HEK293 (cell line): ENCODE results near the gene LPCAT1.
A peak's percentile ranks its signal among the peaks of the same experiment; 100 is the strongest.

ENCODE experiments used
- CTCF ChIA-PET: fragments of 350-600 bp; formaldehyde crosslinking; extraction: SDS; loops from one replicate; lab custom pipeline; 2021; ENCODE audit warnings: antibody characterized with exemption; lab: Yijun Ruan, JAX
- POLR2A ChIA-PET: fragments of 300-600 bp; formaldehyde crosslinking; extraction: SDS; loops from one replicate; lab custom pipeline; 2020; ENCODE audit warnings: antibody characterized with exemption, inconsistent platforms; lab: Yijun Ruan, JAX
- H3K27ac ChIP-seq: fragments of 200-500 bp; sonication (Bioruptor generic); 2 replicates; pipeline ENCODE4 v1.5.1; 2014; ENCODE audit warnings: low read depth, low read length, control low read depth, inconsistent platforms; ENCODE audit errors: extremely low read depth
- H3K36me3 ChIP-seq, 2 experiments: fragments of 200-500 bp in 1 of 2; sonication (Bioruptor generic) in 1 of 2; 1 replicate in 1 of 2; 2 replicates in 1 of 2; pipeline ENCODE4 v1.5.1; 2014 to 2017; ENCODE audit warnings: inconsistent platforms in 2 of 2, low read length in 2 of 2; ENCODE audit not compliant: control insufficient read depth in 2 of 2, insufficient read depth in 1 of 2
- H3K4me1 ChIP-seq: fragments of 200-500 bp; sonication (Bioruptor generic); 2 replicates; pipeline ENCODE4 v1.5.1; 2014; ENCODE audit warnings: mild to moderate bottlenecking, low read length, inconsistent platforms; ENCODE audit not compliant: control insufficient read depth, insufficient read depth
- H3K4me3 ChIP-seq: 2 replicates; pipeline ENCODE4 v1.5.1; 2011; ENCODE audit warnings: low read depth, mild to moderate bottlenecking, control low read depth, low read length, moderate library complexity
- H3K9me3 ChIP-seq: fragments of 200-500 bp; sonication (Bioruptor generic); 2 replicates; pipeline ENCODE4 v1.5.1; 2014; ENCODE audit warnings: low read depth, low read length, inconsistent platforms; ENCODE audit not compliant: control insufficient read depth, insufficient read depth
- GLI2 ChIP-seq: fragments of 450-650 bp; formaldehyde crosslinking; IDR thresholded peaks from 2 replicates; pipeline ENCODE4; 2017; ENCODE audit warnings: missing biosample characterization, missing genetic modification characterization, low read depth, borderline replicate concordance
- GLIS1 ChIP-seq: fragments of 450-650 bp; formaldehyde crosslinking; IDR thresholded peaks from 2 replicates; pipeline ENCODE4 v1.5.1; 2016; ENCODE audit warnings: missing biosample characterization, missing genetic modification characterization
- HOXA7 ChIP-seq: sonication (generic); formaldehyde crosslinking; IDR thresholded peaks from 2 replicates; pipeline ENCODE4 v1.8.1; 2022; ENCODE audit warnings: missing genetic modification reagents, borderline replicate concordance
- HOXD13 ChIP-seq: sonication (generic); formaldehyde crosslinking; IDR thresholded peaks from 2 replicates; pipeline ENCODE4 v1.8.0; 2022; ENCODE audit warnings: missing genetic modification reagents, borderline replicate concordance
- IKZF3 ChIP-seq: fragments of 450-650 bp; IDR thresholded peaks from 2 replicates; pipeline ENCODE4 v1.5.0; 2018; ENCODE audit warnings: missing biosample characterization, mild to moderate bottlenecking, missing genetic modification characterization, moderate library complexity
- KLF10 ChIP-seq: fragments of 450-650 bp; IDR thresholded peaks from 2 replicates; pipeline ENCODE4 v1.5.1; 2018; ENCODE audit warnings: missing biosample characterization, mild to moderate bottlenecking, missing genetic modification characterization
- PRDM1 ChIP-seq: fragments of 450-650 bp; formaldehyde crosslinking; IDR thresholded peaks from 2 replicates; pipeline ENCODE4; 2016; ENCODE audit warnings: missing biosample characterization, missing genetic modification characterization
- ZBTB17 ChIP-seq: fragments of 450-650 bp; formaldehyde crosslinking; IDR thresholded peaks from 2 replicates; pipeline ENCODE4 v1.5.1; 2016; ENCODE audit warnings: missing biosample characterization, missing genetic modification characterization
- ZIC2 ChIP-seq: fragments of 450-650 bp; formaldehyde crosslinking; IDR thresholded peaks from 2 replicates; pipeline ENCODE4 v1.5.1; 2016; ENCODE audit warnings: missing biosample characterization, missing genetic modification characterization
- ZNF366 ChIP-seq: fragments of 450-650 bp; formaldehyde crosslinking; conservative IDR thresholded peaks from 2 replicates; pipeline ENCODE4 v1.5.1; 2016; ENCODE audit warnings: missing biosample characterization, missing genetic modification characterization
- ZNF394 ChIP-seq: fragments of 450-650 bp; formaldehyde crosslinking; IDR thresholded peaks from 2 replicates; pipeline ENCODE4 v1.5.1; 2016; ENCODE audit warnings: missing biosample characterization, missing genetic modification characterization, mild to moderate bottlenecking, moderate library complexity, borderline replicate concordance
- ZNF501 ChIP-seq: fragments of 450-650 bp; formaldehyde crosslinking; IDR thresholded peaks from 2 replicates; pipeline ENCODE4 v1.5.1; 2016; ENCODE audit warnings: missing biosample characterization, missing genetic modification characterization
- ZNF658 ChIP-seq: fragments of 450-650 bp; formaldehyde crosslinking; IDR thresholded peaks from 2 replicates; pipeline ENCODE4; 2016; ENCODE audit warnings: missing biosample characterization, missing genetic modification characterization
- ZNF837 ChIP-seq: fragments of 450-650 bp; formaldehyde crosslinking; IDR thresholded peaks from 2 replicates; pipeline ENCODE4 v1.5.1; 2016; ENCODE audit warnings: missing biosample characterization, missing genetic modification characterization
- TF ChIP-seq, protein P1 (sequence below): fragments of 450-650 bp; formaldehyde crosslinking; IDR thresholded peaks from 2 replicates; pipeline ENCODE4 v1.5.1; 2016; ENCODE audit warnings: missing biosample characterization, missing genetic modification characterization
- TF ChIP-seq, protein P2 (sequence below): sonication (generic); formaldehyde crosslinking; IDR thresholded peaks from 2 replicates; pipeline ENCODE4 v1.8.1; 2022; ENCODE audit warnings: mild to moderate bottlenecking, moderate library complexity, missing genetic modification reagents
- TF ChIP-seq, protein P3 (sequence below): fragments of 450-650 bp; formaldehyde crosslinking; IDR thresholded peaks from 2 replicates; pipeline ENCODE4 v1.5.1; 2017; ENCODE audit warnings: missing biosample characterization, missing genetic modification characterization

Gene LPCAT1

DNA sequence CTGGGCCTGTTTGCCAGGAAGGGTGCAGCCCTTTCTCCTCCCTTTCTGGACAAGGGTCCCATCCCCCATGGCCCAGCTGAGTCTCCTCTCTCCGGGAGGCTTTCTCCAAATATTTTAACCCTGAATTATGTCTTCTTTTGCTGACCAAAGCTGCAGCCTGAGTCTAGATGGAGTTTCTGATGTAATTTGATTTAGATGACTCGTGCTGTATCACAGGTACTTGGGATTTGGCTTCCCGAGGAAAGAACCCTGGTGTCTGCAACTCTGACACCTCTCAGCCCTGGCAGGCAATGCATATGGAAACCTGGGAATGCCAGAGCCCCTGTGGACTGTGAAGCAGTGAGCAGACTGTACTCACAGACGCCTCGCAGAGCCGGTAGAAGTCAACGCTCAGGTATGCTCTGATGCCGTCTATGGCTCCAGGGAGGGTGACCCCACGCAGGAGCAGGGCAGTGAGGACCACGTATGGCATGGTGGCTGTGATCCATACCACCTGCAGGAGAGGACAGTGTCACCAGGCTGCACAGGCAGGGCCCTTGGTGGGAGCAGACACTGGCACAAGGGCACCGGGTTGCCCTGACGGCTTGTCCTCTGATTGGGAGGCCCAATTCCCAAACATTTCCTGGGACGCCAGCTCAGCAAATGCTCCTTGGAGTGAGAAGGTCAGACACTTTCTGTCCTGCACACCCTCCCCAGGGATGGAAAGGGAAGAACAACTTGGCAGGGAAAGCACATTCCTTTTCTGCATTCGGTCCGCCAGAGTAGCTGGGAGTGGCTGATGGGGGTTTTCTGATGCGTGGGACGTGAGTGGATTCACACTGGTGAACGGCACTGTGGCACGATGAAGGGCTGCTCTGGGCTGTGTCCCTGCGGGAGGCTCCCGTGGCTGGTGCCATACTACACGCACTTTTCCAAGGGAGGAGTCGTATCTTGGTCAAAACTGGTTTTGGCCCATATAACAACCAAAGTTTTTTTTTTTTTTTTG, 103.3 kb downstream of the LPCAT1 start:
- no peak overlapping the region for H3K27ac ChIP-seq
- ChIA-PET POLR2A (interaction anchor here (0.6 kb wide), 1 partner anchor 40 kb away, joined by 4 read pairs; no protein-coding TSS in a partner anchor), CTCF (no interaction called here)
- no peaks in the 10 kb centered on the region for H3K36me3 ChIP-seq
- H3K4me1 ChIP-seq: no peaks in the 10 kb centered on the region
- H3K4me3 ChIP-seq: no peak overlapping the region
- no peaks in the 10 kb centered on the region for H3K9me3 ChIP-seq
- TF ChIP-seq KLF10 (tag by site-specific recombination) (no peak), HOXA7 (CRISPR knock-in tag) (no peak), ZNF394 (tag by site-specific recombination) (no peak), ZIC2 (tag by site-specific recombination) (no peak), IKZF3 (tag by site-specific recombination) (no peak), ZNF658 (tag by site-specific recombination) (no peak), GLI2 (tag by site-specific recombination) (no peak), HOXD13 (no peak)
- TF ChIP-seq, protein P1, sequence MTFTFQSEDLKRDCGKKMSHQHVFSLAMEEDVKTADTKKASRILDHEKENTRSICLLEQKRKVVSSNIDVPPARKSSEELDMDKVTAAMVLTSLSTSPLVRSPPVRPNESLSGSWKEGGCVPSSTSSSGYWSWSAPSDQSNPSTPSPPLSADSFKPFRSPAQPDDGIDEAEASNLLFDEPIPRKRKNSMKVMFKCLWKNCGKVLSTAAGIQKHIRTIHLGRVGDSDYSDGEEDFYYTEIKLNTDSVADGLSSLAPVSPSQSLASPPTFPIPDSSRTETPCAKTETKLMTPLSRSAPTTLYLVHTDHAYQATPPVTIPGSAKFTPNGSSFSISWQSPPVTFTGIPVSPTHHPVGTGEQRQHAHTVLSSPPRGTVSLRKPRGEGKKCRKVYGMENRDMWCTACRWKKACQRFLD: no peak
- TF ChIP-seq, protein P2, sequence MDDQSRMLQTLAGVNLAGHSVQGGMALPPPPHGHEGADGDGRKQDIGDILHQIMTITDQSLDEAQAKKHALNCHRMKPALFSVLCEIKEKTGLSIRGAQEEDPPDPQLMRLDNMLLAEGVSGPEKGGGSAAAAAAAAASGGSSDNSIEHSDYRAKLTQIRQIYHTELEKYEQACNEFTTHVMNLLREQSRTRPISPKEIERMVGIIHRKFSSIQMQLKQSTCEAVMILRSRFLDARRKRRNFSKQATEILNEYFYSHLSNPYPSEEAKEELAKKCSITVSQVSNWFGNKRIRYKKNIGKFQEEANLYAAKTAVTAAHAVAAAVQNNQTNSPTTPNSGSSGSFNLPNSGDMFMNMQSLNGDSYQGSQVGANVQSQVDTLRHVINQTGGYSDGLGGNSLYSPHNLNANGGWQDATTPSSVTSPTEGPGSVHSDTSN (CRISPR knock-in tag): no peak
- TF ChIP-seq, protein P3, sequence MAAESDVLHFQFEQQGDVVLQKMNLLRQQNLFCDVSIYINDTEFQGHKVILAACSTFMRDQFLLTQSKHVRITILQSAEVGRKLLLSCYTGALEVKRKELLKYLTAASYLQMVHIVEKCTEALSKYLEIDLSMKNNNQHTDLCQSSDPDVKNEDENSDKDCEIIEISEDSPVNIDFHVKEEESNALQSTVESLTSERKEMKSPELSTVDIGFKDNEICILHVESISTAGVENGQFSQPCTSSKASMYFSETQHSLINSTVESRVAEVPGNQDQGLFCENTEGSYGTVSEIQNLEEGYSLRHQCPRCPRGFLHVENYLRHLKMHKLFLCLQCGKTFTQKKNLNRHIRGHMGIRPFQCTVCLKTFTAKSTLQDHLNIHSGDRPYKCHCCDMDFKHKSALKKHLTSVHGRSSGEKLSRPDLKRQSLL: no peak

DNA sequence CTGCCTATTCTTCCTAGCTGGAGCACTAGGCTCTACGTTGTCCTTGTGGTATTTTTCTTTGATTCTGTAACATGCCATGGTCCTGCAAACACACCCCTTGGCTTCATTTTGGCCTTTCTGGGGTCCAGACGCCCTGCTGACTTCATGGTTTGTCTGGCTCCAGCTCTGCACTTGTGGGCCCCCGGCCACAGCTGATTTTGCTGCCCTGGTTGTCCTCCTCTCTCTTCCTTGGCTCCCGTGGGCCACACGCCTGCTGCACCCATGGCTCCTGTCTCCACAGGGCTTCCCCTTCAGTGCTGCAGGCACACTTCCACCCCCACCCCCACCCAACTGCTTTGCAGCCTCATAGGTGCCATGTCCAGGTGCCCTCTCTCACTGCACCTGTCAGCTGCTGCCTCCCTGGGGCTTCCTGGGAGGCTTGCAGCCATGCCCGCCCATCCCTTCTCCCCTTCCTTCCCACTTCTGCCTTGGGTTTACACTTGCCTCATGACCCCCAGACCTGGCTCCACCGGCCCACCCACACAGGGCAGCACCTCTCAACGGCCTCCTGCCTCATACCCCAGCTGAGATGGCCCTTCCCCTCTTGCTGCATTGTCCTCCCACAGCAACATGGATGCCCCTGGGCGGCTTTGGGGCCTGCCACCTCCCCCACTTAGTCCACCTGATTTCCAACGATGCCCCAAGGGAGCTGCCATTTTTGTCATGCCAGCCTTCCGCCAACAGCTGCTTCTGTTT, 104.1 kb downstream of the LPCAT1 start:
- TF ChIP-seq PRDM1 (tag by site-specific recombination) (no peak), GLIS1 (tag by site-specific recombination) (0 out of 2 replicates have a peak, but pooled peaks have one; percentile 0)
- TF ChIP-seq, all 188 proteins: peak for 1
- no peaks in the 10 kb centered on the region for H3K9me3 ChIP-seq
- POLR2A ChIA-PET: no interaction called here
- H3K4me1 ChIP-seq: no peaks in the 10 kb centered on the region
- no peak overlapping the region for H3K27ac ChIP-seq
- CTCF ChIA-PET: interaction anchor here (0.6 kb wide), 1 partner anchor 505 kb away, joined by 4 read pairs; no protein-coding TSS in a partner anchor
- H3K36me3 ChIP-seq: no peaks in the 10 kb centered on the region
- no peak overlapping the region for H3K4me3 ChIP-seq

DNA sequence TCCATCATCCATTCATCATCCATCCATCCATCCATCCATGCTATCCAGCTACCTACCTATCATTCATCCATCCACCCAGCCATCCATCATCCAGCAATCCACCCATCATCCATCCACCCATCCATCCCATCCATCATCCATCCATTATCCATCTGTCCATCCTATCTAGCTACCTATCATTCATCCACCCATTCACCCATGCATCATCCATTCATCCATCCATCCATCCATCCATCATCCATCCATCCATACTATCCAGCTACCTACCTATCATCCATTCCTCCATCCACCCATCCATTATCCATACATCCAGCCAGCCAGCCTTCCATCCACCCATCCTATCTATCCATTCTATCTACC, 104.9 kb downstream of the LPCAT1 start:
- CTCF ChIA-PET: interaction anchor here (0.6 kb wide), 2 partner anchors 23 to 504 kb away, joined by 3 to 4 read pairs; no protein-coding TSS in a partner anchor
- TF ChIP-seq ZNF837 (no peak), ZNF501 (no peak), ZNF366 (tag by site-specific recombination) (peak; percentile 93), ZBTB17 (tag by site-specific recombination) (peak; percentile 100)
- TF ChIP-seq, all 188 proteins: peak for 2
- POLR2A ChIA-PET: no interaction called here
- Histone ChIP-seq H3K4me1 (no peaks in the 10 kb centered on the region), H3K4me3 (no peak overlapping the region), H3K36me3 (no peaks in the 10 kb centered on the region), H3K9me3 (no peaks in the 10 kb centered on the region), H3K27ac (no peak overlapping the region)
